ENCODE data around the gene DNAJC11.
A peak's percentile ranks its signal among the peaks of the same experiment; 100 is the strongest.
"Not testable (repeated sequence)": the region's sequence is repeated elsewhere in the genome, so short reads cannot be mapped to it uniquely, and the experiment has no call there.

The DNAJC11 gene

DNA sequence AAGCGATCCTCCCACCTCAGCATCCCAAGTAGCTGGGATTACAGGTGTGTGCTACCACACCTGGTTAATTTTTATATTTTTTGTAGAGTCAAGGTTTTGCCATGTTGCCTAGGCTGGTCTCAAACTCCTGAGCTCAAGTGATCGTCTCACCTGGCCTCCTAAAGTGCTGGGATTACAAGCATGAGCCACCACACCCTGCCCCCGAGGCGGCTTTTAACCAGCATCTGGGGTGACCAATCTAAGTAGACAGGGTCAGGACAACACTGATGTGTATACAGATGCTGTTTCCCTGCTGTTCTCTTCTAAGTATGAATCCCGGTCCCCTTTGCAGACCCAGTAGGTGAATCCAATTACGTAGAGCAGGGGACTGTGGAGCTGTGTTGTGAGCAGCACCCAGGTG is 53.1 kb downstream of the DNAJC11 start:
- Mint-ChIP-seq H3K27me3 (no peaks in the 10 kb centered on the region), H3K36me3 (ENCODE audit: low read depth) (peaks cover 24% of the 10 kb centered on the region), H3K4me1 (ENCODE audit: low read depth) (no peaks in the 10 kb centered on the region), H3K4me3 (no peak overlapping the region), H3K9me3 (no peaks in the 10 kb centered on the region), H3K27ac (no peak overlapping the region)

DNA sequence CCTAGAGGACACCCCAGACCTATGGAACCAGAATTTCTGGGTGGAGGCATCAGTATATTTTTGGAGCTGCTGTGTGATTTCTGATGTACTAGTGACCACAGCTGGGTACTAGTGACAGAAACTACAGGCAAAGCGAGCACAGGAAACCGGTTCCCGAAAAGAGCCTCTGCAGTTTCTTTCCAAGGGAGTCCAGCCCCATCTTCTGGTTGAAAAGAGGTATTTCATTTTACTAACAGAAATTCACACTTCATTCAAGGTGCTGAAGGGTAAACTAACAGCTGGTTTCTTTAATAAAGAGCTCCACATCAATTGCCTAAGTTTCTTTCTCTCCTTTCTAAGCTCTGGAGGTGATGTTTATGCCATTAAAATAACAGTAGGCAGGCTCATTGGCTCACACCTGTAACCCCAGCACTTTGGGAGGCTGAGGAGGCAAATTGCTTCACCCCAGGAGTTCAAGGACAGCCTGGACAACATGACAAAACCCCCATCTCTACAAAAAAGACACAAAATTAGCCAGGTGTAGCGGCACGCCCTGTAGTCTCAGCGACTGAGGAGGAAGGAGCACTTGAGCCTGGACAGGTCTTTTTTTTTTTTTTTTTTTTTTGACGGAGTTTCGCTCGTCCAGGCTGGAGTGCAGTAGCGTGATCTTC is 55.0 kb downstream of the DNAJC11 start:
- H3K27ac Mint-ChIP-seq, result no peak overlapping the region
- no peaks in the 10 kb centered on the region for H3K9me3 Mint-ChIP-seq
- H3K27me3 Mint-ChIP-seq, result no peaks in the 10 kb centered on the region
- peaks cover 35% of the 10 kb centered on the region for H3K36me3 Mint-ChIP-seq (ENCODE audit: low read depth)
- no peak overlapping the region for H3K4me3 Mint-ChIP-seq
- H3K4me1 Mint-ChIP-seq (ENCODE audit: low read depth), result no peaks in the 10 kb centered on the region

DNA sequence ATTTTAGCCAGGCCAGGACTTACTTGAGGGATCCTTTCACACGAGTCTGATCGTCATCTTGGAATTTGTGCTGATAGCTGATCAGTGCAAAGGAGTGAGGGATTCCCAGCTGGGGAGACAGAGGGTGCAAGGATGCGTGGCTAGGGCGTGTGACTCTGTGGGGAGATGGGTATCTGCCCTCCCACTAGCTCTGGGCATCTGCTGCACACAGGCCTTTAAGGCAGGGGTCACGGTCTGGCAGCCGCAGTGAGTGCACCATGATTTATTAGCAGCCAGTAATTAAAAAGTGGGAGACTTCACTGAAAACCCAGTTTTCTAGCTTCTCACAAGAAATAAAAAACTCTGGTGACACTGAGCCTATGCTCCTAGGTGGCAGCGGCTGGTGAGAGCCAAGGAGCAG is 56.6 kb downstream of the DNAJC11 start:
- no peaks in the 10 kb centered on the region for H3K9me3 Mint-ChIP-seq
- H3K27me3 Mint-ChIP-seq, result no peaks in the 10 kb centered on the region
- H3K27ac Mint-ChIP-seq, result no peak overlapping the region
- H3K36me3 Mint-ChIP-seq (ENCODE audit: low read depth), result peaks cover 35% of the 10 kb centered on the region
- H3K4me1 Mint-ChIP-seq (ENCODE audit: low read depth), result no peaks in the 10 kb centered on the region
- H3K4me3 Mint-ChIP-seq, result no peak overlapping the region

DNA sequence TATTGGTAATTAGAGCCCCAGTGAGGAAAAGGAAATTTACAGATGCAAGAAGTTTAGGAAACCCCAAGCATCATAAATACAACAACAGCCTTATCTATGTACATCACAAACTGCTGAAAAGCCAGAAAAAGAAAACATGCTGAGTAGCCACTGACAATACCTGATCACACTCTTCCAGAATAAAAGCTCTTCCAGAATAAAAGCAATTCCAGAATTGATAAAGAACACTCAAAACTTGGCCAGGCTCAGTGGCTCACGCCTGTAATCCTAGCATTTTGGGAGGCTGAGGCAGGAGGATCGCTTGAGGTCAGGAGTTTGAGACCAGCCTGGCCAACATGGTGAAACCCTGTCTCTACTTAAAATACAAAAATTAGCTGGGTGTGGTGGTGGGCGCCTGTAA is 60.7 kb downstream of the DNAJC11 start:
- H3K4me3 Mint-ChIP-seq; H3K9me3 Mint-ChIP-seq; H3K27ac Mint-ChIP-seq; H3K4me1 Mint-ChIP-seq (ENCODE audit: low read depth); H3K27me3 Mint-ChIP-seq: not testable (repeated sequence)
- peaks cover 49% of the 10 kb centered on the region for H3K36me3 Mint-ChIP-seq (ENCODE audit: low read depth)

DNA sequence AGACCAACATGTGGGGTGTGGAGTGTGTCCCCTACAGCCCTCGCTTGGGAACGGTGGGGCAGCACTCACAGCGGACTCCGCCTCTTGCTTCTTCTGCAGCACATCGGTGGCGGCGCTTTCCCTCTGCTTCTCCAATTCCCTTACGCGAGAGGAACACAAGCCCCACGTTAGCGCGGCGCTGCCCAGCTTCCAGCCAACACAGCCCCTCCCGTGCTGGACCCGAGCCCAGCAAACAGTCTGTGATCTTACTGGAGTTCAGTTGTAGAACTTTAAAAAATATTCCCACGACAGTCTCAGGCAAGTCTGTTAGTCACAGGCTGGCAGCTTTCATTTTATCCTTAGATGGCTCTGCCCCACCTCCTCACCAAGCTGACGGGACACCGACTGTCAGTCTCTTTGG is 63.4 kb downstream of the DNAJC11 start:
- Mint-ChIP-seq H3K9me3 (no peaks in the 10 kb centered on the region), H3K27me3 (no peaks in the 10 kb centered on the region), H3K4me1 (ENCODE audit: low read depth) (no peaks in the 10 kb centered on the region), H3K4me3 (no peak overlapping the region), H3K36me3 (ENCODE audit: low read depth) (peaks cover 45% of the 10 kb centered on the region), H3K27ac (no peak overlapping the region)

DNA sequence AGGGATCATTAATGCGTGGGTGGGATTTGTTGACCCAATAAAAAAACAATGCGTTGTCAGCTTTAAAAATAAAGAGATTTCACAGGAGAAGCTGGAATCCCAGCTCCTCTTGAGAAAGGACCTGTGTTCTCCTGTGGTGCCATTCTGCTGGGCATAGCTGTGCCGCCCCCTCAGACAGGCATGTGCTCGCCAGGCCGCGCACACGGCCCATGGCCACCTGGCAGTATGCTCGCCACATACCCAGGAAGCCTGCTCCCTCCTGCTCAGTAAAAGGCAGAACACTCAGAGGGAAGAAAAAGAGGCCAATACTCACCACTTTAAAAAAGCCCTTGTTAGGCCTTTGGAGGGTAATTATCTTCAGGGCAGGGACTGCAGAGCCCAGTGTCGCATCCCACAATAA is 63.8 kb downstream of the DNAJC11 start:
- Mint-ChIP-seq H3K27ac (no peak overlapping the region), H3K36me3 (ENCODE audit: low read depth) (peaks cover 44% of the 10 kb centered on the region), H3K9me3 (no peaks in the 10 kb centered on the region), H3K4me3 (no peak overlapping the region), H3K27me3 (no peaks in the 10 kb centered on the region), H3K4me1 (ENCODE audit: low read depth) (no peaks in the 10 kb centered on the region)

DNA sequence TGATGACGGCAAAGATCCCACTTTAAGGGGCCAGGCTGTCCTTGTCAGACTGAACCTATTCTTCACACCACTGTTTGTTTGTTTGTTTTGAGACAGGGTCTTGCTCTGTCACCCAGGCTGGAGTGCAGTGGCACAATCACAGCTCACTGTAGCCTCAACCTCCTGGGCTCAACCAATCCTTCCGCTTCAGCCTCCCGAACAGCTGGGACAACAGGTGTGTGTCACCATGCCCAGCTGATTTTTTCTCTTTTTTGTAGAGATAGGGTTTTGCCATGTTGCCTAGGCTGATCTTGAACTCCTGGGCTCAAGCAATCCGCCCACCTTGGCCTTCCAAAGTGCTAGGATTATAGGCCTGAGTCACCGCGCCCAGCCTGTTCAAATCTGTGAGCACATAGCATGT is 64.8 kb downstream of the DNAJC11 start:
- Mint-ChIP-seq H3K27ac (peak overlapping the region; percentile 55), H3K36me3 (ENCODE audit: low read depth) (peaks cover 35% of the 10 kb centered on the region)
- H3K4me1 Mint-ChIP-seq (ENCODE audit: low read depth); H3K27me3 Mint-ChIP-seq; H3K4me3 Mint-ChIP-seq; H3K9me3 Mint-ChIP-seq: not testable (repeated sequence)

DNA sequence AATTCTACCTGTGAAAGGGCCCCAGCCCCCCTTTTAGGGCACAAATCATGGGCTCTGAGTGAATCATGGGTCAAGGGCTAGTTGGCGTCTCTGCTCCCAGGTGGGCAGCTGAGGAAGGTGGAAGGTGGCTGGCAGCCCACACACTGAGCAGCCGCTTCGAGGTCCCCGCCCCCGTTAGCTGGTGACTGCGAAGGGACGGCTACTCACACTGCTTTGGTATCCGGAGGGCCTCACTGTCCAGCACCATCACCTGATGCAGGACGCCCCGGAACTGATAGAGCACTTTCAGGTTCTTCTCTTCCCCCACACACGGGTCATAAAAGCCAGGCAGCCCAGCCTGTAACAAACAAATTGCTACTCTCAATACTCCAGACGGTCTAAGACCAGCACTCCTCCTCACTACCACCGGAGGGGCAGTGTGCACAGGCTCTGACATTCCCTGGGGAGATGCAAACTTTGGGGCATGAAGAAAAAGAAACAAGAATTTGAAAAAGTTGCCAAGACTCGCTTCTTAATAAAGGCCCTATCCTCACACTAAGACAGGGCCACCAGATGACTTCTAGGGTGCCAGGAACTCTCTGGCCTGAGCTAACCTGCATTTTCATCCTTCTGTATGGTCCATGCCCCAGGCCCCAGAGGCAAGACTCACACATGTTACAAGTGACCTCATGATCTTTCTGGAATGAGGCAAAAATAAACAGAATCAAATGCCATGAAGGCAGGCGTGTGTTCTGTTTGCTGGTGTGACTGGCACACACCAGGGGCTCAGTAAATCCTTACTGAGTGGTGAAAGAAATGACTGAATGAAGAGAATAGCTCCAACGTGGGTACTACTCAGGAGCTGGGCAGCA is 65.5 kb downstream of the DNAJC11 start:
- no peak overlapping the region for H3K27ac Mint-ChIP-seq
- H3K4me1 Mint-ChIP-seq (ENCODE audit: low read depth), result no peaks in the 10 kb centered on the region
- H3K4me3 Mint-ChIP-seq, result no peak overlapping the region
- H3K36me3 Mint-ChIP-seq (ENCODE audit: low read depth), result peaks cover 28% of the 10 kb centered on the region
- no peaks in the 10 kb centered on the region for H3K9me3 Mint-ChIP-seq
- no peaks in the 10 kb centered on the region for H3K27me3 Mint-ChIP-seq

DNA sequence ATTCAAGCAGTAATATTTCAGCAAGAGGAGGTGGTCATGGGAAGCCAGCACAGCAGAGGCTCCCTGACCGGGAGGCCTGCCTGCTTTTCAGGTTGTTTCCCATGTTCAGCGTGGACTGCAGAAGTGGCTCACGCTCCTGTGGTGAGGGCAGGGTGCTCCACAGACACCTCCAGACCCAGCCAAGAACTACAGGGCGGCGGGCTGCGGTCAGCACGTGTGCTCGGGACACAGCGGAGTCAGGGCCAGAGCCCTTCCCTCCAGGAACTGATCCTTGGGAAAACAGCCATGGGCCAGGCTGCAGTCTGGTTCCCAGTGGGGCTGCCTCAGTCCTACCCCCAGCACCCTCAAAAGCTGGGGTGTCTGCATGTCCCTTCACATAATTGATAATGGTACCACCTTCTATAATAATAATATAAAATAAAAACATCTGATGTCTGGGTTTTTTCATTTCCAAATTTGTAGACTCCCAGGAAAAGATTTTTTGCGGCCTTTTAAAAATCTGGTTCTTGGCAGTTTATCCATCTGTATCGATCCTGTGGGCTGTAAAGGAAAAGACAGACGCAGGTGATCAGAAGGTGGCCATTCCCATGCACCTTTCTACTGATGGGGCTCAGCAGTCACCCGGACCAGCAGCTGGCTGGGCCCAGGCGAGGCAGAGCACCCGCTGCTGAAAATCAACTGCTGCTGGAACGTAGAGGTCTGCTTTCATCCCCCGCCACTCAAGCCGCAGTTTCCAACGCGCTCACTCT is 66.3 kb downstream of the DNAJC11 start:
- Mint-ChIP-seq H3K27ac (no peak overlapping the region), H3K9me3 (no peaks in the 10 kb centered on the region), H3K36me3 (ENCODE audit: low read depth) (peaks cover 27% of the 10 kb centered on the region), H3K4me1 (ENCODE audit: low read depth) (no peaks in the 10 kb centered on the region), H3K4me3 (no peak overlapping the region), H3K27me3 (no peaks in the 10 kb centered on the region)

DNA sequence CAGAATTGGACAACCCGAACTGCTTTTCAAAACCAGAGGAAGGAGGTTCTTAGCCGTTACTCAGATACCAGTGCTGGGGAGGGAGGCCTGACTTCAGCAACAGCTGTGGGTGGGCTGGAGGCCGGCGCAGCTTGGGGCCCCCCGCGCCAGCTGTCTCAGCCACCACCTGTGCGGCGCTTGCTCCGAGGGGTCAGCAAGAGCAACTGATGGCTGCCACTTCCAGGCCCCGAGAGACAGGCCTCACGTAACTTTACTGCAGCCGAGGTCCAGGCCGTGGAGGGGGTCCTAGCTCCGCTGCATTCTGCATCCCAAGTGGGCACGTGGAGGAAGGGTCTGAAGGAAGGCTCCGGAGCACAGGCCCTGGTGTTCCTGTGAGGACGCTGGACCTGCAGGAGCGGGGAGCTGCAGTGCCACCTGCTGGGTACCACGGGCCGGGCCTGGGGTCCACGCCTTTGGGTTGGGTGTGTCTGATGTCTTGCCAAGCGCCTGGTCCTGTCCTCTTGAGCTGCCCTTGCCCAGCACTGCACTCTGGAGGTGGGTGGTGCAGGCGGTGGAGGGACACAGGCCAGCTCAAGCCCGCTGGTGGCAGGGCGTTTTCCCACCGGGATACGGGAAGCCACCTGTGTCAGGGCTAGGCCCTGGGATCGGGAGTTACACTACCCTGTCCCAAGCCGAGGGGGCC is 67.1 kb downstream of the DNAJC11 start:
- H3K36me3 Mint-ChIP-seq (ENCODE audit: low read depth), result peaks cover 26% of the 10 kb centered on the region
- H3K4me3 Mint-ChIP-seq, result no peak overlapping the region
- no peak overlapping the region for H3K27ac Mint-ChIP-seq
- H3K4me1 Mint-ChIP-seq (ENCODE audit: low read depth), result no peaks in the 10 kb centered on the region
- H3K9me3 Mint-ChIP-seq, result no peaks in the 10 kb centered on the region
- no peaks in the 10 kb centered on the region for H3K27me3 Mint-ChIP-seq

DNA sequence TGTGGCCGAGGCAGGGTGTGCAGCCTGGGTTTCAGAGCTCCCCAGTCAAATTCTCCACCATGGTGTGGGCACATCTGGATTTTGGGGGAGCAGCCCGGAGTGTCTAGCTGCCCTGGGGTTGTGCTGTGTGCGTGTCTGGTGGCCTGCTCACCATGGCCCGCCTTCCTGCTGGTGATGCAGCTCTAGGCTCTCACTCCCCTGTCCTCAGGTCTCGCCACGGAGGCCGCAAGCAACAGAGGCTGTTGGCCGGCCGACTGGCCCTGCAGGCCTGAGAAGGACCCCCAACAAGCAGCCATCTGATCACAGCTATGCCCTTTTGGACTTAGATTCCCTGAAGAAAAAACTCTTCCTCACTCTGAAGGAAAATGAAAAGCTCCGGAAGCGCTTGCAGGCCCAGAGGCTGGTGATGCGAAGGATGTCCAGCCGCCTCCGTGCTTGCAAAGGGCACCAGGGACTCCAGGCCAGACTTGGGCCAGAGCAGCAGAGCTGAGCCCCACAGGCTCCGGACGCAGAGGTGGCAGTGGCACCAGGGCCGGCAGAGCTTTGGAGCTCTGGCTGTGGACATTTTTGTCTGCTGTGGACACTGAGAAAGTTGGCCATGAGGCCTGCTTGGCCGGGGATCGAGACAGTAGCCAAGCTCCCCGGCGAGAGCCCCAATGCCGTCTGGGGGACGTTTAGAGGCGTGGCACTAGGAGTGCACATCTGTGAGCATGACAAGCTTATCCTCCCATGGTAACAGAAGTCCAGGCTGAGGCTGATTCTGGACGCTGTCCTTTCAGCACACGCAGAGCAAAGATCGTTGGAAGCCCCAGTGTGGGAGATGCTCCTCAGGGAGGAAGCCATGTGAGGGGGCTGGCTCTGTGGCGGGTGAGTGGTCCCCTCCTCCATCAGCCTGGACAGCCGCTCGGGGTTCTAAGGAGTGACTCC is 68.8 kb downstream of the DNAJC11 start:
- no peak overlapping the region for H3K27ac Mint-ChIP-seq

DNA sequence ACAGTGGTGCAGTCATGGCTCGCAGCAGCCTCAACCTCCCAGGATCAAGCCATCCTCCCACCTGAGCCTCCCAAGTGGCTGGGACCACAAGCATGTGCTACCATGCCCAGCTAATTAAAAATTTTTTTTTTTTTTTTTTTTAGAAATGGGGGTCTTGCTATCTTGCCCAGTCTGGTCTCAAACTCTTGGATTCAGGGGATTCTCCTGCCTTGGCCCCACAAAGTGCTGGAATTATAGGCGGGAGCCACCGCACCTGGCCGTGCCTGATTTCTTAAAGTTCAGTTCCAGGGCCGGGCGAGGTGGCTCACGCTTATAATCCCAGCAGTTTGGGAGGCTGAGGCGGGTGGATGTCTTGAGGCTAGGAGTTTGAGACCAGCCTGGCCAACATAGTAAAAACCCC is 70.6 kb downstream of the DNAJC11 start:
- Mint-ChIP-seq H3K27ac (no peak overlapping the region), H3K4me3 (no peak overlapping the region), H3K36me3 (ENCODE audit: low read depth) (peaks cover 26% of the 10 kb centered on the region), H3K4me1 (ENCODE audit: low read depth) (peaks cover 20% of the 10 kb centered on the region), H3K9me3 (no peaks in the 10 kb centered on the region), H3K27me3 (no peaks in the 10 kb centered on the region)

More for the DNA sequence above, 68.8 kb downstream of the DNAJC11 start:
- Mint-ChIP-seq H3K36me3 (ENCODE audit: low read depth) (peaks cover 27% of the 10 kb centered on the region), H3K4me1 (ENCODE audit: low read depth) (peaks cover 2% of the 10 kb centered on the region), H3K27me3 (no peaks in the 10 kb centered on the region), H3K9me3 (no peaks in the 10 kb centered on the region), H3K4me3 (no peak overlapping the region)

DNA sequence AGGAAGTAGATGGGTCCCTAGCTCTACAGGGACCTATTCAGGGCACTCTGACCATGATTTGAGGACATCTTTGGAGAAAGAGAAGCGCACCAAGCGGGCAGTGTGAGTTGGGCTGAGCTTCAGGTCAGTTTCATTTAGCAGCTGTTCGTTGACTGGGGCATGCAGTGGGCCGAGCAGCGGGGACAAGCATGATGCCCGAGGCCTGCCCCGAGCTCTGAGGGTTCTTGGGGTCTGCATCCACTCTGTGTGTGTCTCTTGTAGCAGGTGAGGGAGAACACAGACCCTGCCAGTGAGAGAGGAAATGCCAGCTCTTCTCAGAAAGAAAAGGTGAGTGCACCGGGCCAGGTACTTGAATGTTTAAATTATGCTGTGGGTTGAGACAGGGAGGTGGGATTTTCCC is 71.6 kb downstream of the DNAJC11 start:
- H3K9me3 Mint-ChIP-seq, result no peaks in the 10 kb centered on the region
- H3K4me3 Mint-ChIP-seq, result no peak overlapping the region
- H3K4me1 Mint-ChIP-seq (ENCODE audit: low read depth), result peaks cover 25% of the 10 kb centered on the region
- H3K27ac Mint-ChIP-seq, result no peak overlapping the region
- H3K27me3 Mint-ChIP-seq, result no peaks in the 10 kb centered on the region
- peaks cover 26% of the 10 kb centered on the region for H3K36me3 Mint-ChIP-seq (ENCODE audit: low read depth)

DNA sequence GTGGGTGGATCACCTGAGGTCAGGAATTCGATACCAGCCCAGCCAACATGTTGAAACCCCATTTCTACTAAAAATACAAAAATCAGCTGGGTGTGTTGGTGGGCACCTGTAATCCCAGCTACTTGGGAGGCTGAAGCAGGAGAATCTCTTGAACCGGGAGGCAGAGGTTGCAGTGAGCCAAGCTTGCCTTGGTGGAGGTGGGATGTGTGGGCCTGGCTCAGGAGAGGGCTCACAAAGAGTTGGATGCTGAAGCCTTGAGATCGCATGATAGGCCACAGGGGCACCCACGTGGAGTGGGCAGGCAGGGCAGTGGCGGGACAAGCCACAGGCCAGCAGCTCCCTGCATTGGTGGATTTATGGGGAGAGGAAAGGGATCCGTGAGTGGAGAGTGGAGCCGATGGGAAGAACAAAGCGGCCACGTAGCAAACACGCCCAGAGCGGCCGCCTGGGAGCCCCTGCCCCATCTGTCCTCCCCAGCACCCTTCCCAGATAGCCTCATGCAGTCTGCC is 72.6 kb downstream of the DNAJC11 start:
- H3K36me3 Mint-ChIP-seq (ENCODE audit: low read depth), result peaks cover 23% of the 10 kb centered on the region
- H3K4me1 Mint-ChIP-seq (ENCODE audit: low read depth), result peaks cover 32% of the 10 kb centered on the region
- H3K4me3 Mint-ChIP-seq, result no peak overlapping the region
- no peaks in the 10 kb centered on the region for H3K9me3 Mint-ChIP-seq
- no peaks in the 10 kb centered on the region for H3K27me3 Mint-ChIP-seq
- H3K27ac Mint-ChIP-seq, result no peak overlapping the region

Data from stimulated activated naive CD8-positive, alpha-beta T cell treated with anti-CD3 and anti-CD28 coated beads, Interleukin-15, Interleukin-2, amounts not matched to agents 100 ng/mL and 50 ng/mL, for 24 hours (primary cell).